B cell (primary cell): ENCODE data around the gene KCNK17. TPM values are rescaled to one million over a fixed set of nuclear protein-coding genes. Genes with fewer than 3 reads are reported as not detected.

Experiments used
- ATAC-seq: fragments of 200-7000 bp; cut with Tn5 transposase; one replicate; pipeline ENCODE4 v1.10.0; 2021; ENCODE audit warnings: low read depth, mild to moderate bottlenecking, moderate number of reproducible peaks, moderate library complexity
- CTCF ChIA-PET: fragments of 350-600 bp; sonication (Branson Sonifier 250); formaldehyde crosslinking; loops from one replicate; lab custom pipeline; 2021; ENCODE audit warnings: antibody characterized with exemption, inconsistent platforms; lab: Charles Lee
- POLR2A ChIA-PET: fragments of 350-600 bp; sonication (Branson Sonifier 250); formaldehyde crosslinking; loops from one replicate; lab custom pipeline; 2021; ENCODE audit warnings: antibody characterized with exemption; lab: Charles Lee
- DNase-seq: peaks from one replicate; pipeline ENCODE4 v3.0.0; 2013
- H2AFZ ChIP-seq: 2 replicates; pipeline ENCODE4 v1.6.1; 2012; ENCODE audit warnings: mild to moderate bottlenecking, low read depth, low read length; ENCODE audit not compliant: insufficient read depth, poor library complexity, severe bottlenecking
- H3K27ac ChIP-seq, 2 donors: 1 replicate in 1 of 2; 2 replicates in 1 of 2; pipeline ENCODE4 v1.5.1; 2012 to 2013; ENCODE audit warnings: low read length in 2 of 2, mild to moderate bottlenecking in 2 of 2, moderate library complexity in 1 of 2
- H3K27me3 ChIP-seq, 4 experiments: fragments of 200-600 bp in 1 of 4; sonication (generic) in 1 of 4; replicated peaks in 1 of 4; 1 replicate in 2 of 4; 2 replicates in 2 of 4; pipeline versions ENCODE4 v1.6.1 to v1.7.0; 2013 to 2016; ENCODE audit warnings: low read length in 3 of 4, mild to moderate bottlenecking in 2 of 4, mixed read lengths in 1 of 4, moderate library complexity in 1 of 4; ENCODE audit not compliant: insufficient read depth in 4 of 4, control insufficient read depth in 3 of 4; ENCODE audit errors: control extremely low read depth in 1 of 4
- H3K36me3 ChIP-seq, 2 experiments: replicated peaks in 1 of 2; 1 replicate in 1 of 2; 2 replicates in 1 of 2; pipeline versions ENCODE4 v1.6.1 to v1.7.1; 2013; ENCODE audit warnings: low read length in 1 of 2; ENCODE audit not compliant: insufficient read depth in 2 of 2, control insufficient read depth in 1 of 2; ENCODE audit errors: control extremely low read depth in 1 of 2, extremely low read depth in 1 of 2
- H3K4me1 ChIP-seq, 2 donors: fragments of 200-600 bp in 1 of 2; sonication (generic) in 1 of 2; 1 replicate in 1 of 2; 2 replicates in 1 of 2; pipeline versions ENCODE4 v1.5.1 to v1.6.1; 2013 to 2017; ENCODE audit warnings: low read length in 2 of 2; ENCODE audit not compliant: control insufficient read depth in 2 of 2, insufficient read depth in 2 of 2
- H3K4me2 ChIP-seq: replicated peaks from 2 replicates; pipeline ENCODE3; 2012; ENCODE audit warnings: mild to moderate bottlenecking, low read depth, low read length; ENCODE audit not compliant: poor library complexity, severe bottlenecking
- H3K4me3 ChIP-seq, 5 experiments: fragments of 200-600 bp in 1 of 5; sonication (generic) in 1 of 5; 1 replicate in 3 of 5; 2 replicates in 2 of 5; pipeline versions ENCODE4 v1.5.1 to v1.7.0; 2011 to 2016; ENCODE audit warnings: low read length in 4 of 5, mild to moderate bottlenecking in 4 of 5, low read depth in 2 of 5, control low read depth in 1 of 5, moderate library complexity in 1 of 5; ENCODE audit not compliant: insufficient read depth in 1 of 5; ENCODE audit errors: control extremely low read depth in 1 of 5, extremely low read depth in 1 of 5
- H3K79me2 ChIP-seq: fragments of 200-600 bp; sonication (generic); one replicate; pipeline ENCODE4 v1.6.0; 2016; ENCODE audit warnings: low read length; ENCODE audit not compliant: control insufficient read depth, insufficient read depth
- H3K9ac ChIP-seq: fragments of 200-600 bp; sonication (generic); 2 replicates; pipeline ENCODE4 v1.6.1; 2017; ENCODE audit warnings: mild to moderate bottlenecking, low read length, moderate library complexity
- H3K9me3 ChIP-seq, 3 donors: one replicate each; pipeline versions ENCODE4 v1.6.1 to v1.7.1; 2013; ENCODE audit warnings: low read length in 2 of 3; ENCODE audit not compliant: control insufficient read depth in 2 of 3, insufficient read depth in 1 of 3; ENCODE audit errors: control extremely low read depth in 1 of 3
- H4K20me1 ChIP-seq: 2 replicates; pipeline ENCODE4 v1.6.0; 2012; ENCODE audit warnings: mild to moderate bottlenecking, low read length; ENCODE audit not compliant: insufficient read depth, control insufficient read depth, poor library complexity, severe bottlenecking
- H3K27ac Mint-ChIP-seq: one replicate; pipeline ENCODE4 v1.8.0; 2021; ENCODE audit warnings: mixed read lengths
- H3K27me3 Mint-ChIP-seq: one replicate; pipeline ENCODE4 v1.8.0; 2021; ENCODE audit warnings: mixed read lengths
- H3K4me1 Mint-ChIP-seq: one replicate; pipeline ENCODE4 v1.8.0; 2021; ENCODE audit warnings: mixed read lengths
- H3K4me3 Mint-ChIP-seq: one replicate; pipeline ENCODE4 v1.8.0; 2021; ENCODE audit warnings: mixed read lengths
- H3K9me3 Mint-ChIP-seq: one replicate; pipeline ENCODE4 v1.8.0; 2022; ENCODE audit warnings: mixed read lengths; ENCODE audit not compliant: insufficient read depth
- CTCF ChIP-seq: fragments of 200-600 bp; IDR thresholded peaks from one replicate; pipeline ENCODE4 v1.8.0; 2022; ENCODE audit warnings: antibody characterized with exemption, mild to moderate bottlenecking
- EZH2 ChIP-seq: IDR thresholded peaks from 2 replicates; pipeline ENCODE4 v1.6.1; 2012; ENCODE audit warnings: borderline replicate concordance, low read depth, mild to moderate bottlenecking, moderate library complexity, low read length; ENCODE audit not compliant: insufficient read depth, poor library complexity, severe bottlenecking
- WGBS: methylation state at CpG from one replicate; pipeline ENCODE4 v1.1.5; 2013; ENCODE audit warnings: missing lambda C conversion rate; ENCODE audit not compliant: insufficient coverage; 5-methylcytosine and 5-hydroxymethylcytosine counted together
- intact Hi-C: fragments of 100-400 bp; cut with micrococcal nuclease; formaldehyde crosslinking; loops from one replicate; pipeline ENCODE4 v1.10.0; 2022
- polyA plus RNA-seq: library from polyadenylated mRNA; depleted of rRNA; stranded (reverse); fragments of >200 nt; gene quantifications from 2 replicates; pipeline ENCODE4 v1.2.3, GENCODE V29; 2012
- total RNA-seq, 2 donors: library from RNA; stranded (reverse); fragments of 120-200 nt in 1 of 2; gene quantifications; 1 replicate in 1 of 2; 2 replicates in 1 of 2; pipeline versions ENCODE4 v1.2.3 to v1.2.4, GENCODE V29; 2013 to 2022

KCNK17 gene
- total and polyA plus RNA-seq, 2 donors (not counting 1 experiment from before 2014, with no cell fraction given) = not detected

GRCh38 chr6:39295611-39296011, 18.6 kb downstream of the KCNK17 start:
- 85% methylated on average over 3 of the region's 5 CpGs for WGBS
- Histone ChIP-seq H3K4me3 (no peak overlapping the region), H3K27ac (no peak overlapping the region), H4K20me1 (no peaks in the 10 kb centered on the region), H3K4me1 (no peaks in the 10 kb centered on the region), H3K9ac (no peak overlapping the region), H3K4me2 (no peak overlapping the region), H3K9me3 (no peaks in the 10 kb centered on the region), H2AFZ (no peak overlapping the region), H3K79me2 (no peaks in the 10 kb centered on the region), H3K27me3 (peaks cover 0 to 5% (median 0%) of the 10 kb centered on the region in 4 experiments), H3K36me3 (no peaks in the 10 kb centered on the region)
- H3K27ac Mint-ChIP-seq = no peak overlapping the region
- no peaks in the 10 kb centered on the region for H3K4me1 Mint-ChIP-seq
- intact Hi-C loops = no loop called here
- TF ChIP-seq EZH2 (no peak), CTCF (no peak)
- POLR2A ChIA-PET = no interaction called here
- CTCF ChIA-PET = interaction anchor here (1.8 kb wide), 1 partner anchor 129 kb away, joined by 5 read pairs; no protein-coding TSS in a partner anchor
- no peak for ATAC-seq
- no peak overlapping the region for H3K4me3 Mint-ChIP-seq
- peaks cover 22% of the 10 kb centered on the region for H3K27me3 Mint-ChIP-seq
- no peak for DNase-seq
- H3K9me3 Mint-ChIP-seq = no peaks in the 10 kb centered on the region

- no peaks in the 10 kb centered on the region for H3K9me3 ChIP-seq
- TF ChIP-seq CTCF (no peak), EZH2 (no peak)
- H2AFZ ChIP-seq = no peak overlapping the region
- intact Hi-C loops = no loop called here
- ChIA-PET POLR2A (no interaction called here), CTCF (interaction anchor here (1.8 to 2.0 kb wide), 2 partner anchors 8 to 129 kb away, joined by 4 to 5 read pairs; no protein-coding TSS in a partner anchor)
- no peaks in the 10 kb centered on the region for H4K20me1 ChIP-seq
- no peaks in the 10 kb centered on the region for H3K4me1 Mint-ChIP-seq
- H3K27ac ChIP-seq = no peak overlapping the region
- no CpG with 5 or more reads among the region's 1 CpG for whole genome bisulfite sequencing
- H3K79me2 ChIP-seq = no peaks in the 10 kb centered on the region
- H3K4me2 ChIP-seq = no peak overlapping the region
- no peaks in the 10 kb centered on the region for H3K36me3 ChIP-seq
- no peak overlapping the region for H3K27ac Mint-ChIP-seq
- H3K4me1 ChIP-seq = no peaks in the 10 kb centered on the region
- peaks cover 0 to 5% (median 0%) of the 10 kb centered on the region in 4 experiments for H3K27me3 ChIP-seq
- ATAC-seq (no peak), DNase-seq (no peak)
- H3K9ac ChIP-seq = no peak overlapping the region
- no peaks in the 10 kb centered on the region for H3K9me3 Mint-ChIP-seq
- no peak overlapping the region for H3K4me3 ChIP-seq
- H3K27me3 Mint-ChIP-seq = peaks cover 18% of the 10 kb centered on the region
- H3K4me3 Mint-ChIP-seq = no peak overlapping the region
Measured at GRCh38 chr6:39294899-39295298, 19.3 kb downstream of the KCNK17 start.
